DMS 273 (cell line): ENCODE data around the gene SELENOO.
A peak's percentile ranks its signal among the peaks of the same experiment; 100 is the strongest.
"Not testable (repeated sequence)": the region's sequence is repeated elsewhere in the genome, so short reads cannot be mapped to it uniquely, and the experiment has no call there.

Source experiments
- DNase-seq: peaks from one replicate; lab custom pipeline; 2025; ENCODE audit not compliant: unreplicated experiment; lab: John Stamatoyannopoulos, UW

The SELENOO gene, protein sequence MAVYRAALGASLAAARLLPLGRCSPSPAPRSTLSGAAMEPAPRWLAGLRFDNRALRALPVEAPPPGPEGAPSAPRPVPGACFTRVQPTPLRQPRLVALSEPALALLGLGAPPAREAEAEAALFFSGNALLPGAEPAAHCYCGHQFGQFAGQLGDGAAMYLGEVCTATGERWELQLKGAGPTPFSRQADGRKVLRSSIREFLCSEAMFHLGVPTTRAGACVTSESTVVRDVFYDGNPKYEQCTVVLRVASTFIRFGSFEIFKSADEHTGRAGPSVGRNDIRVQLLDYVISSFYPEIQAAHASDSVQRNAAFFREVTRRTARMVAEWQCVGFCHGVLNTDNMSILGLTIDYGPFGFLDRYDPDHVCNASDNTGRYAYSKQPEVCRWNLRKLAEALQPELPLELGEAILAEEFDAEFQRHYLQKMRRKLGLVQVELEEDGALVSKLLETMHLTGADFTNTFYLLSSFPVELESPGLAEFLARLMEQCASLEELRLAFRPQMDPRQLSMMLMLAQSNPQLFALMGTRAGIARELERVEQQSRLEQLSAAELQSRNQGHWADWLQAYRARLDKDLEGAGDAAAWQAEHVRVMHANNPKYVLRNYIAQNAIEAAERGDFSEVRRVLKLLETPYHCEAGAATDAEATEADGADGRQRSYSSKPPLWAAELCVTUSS

DNA sequence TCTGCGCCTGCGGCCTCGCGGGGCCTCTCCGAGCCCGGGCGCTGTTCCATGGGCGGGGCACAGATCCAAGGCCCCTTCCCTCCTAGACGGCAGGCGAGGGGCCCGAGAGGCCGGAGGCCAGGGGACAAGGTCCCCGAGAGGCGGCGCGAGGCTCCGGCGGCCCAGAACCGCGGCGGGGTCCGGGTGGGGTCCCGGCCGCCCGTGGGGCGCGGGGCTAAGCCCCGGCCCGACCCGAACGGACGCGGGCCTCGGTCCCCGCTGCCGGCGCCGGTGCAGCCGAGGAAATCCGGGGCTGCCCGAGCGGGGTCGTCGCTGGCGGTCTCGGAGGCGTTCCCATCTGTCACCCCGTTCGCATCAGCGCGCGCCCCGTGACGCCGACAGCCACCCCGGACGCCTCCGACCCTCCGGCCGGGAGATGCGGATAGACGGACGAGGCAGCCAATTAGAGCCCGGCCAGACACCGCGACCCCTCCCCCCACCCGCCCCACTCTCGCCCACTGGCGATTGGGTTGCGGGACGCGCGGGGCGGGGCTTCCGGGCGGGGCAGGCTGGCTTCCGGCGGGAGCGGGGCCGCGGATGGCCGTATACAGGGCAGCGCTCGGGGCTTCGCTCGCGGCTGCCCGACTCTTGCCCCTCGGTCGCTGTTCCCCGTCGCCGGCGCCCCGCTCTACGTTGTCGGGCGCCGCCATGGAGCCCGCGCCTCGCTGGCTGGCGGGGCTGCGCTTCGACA, at the start of gene SELENOO:
SELENOO (plus strand) TSS at position 551 of the 730 bp plus-strand sequence; CDS start at position 577, 26 bp downstream.
- DNase-seq: peak; percentile 90

DNA sequence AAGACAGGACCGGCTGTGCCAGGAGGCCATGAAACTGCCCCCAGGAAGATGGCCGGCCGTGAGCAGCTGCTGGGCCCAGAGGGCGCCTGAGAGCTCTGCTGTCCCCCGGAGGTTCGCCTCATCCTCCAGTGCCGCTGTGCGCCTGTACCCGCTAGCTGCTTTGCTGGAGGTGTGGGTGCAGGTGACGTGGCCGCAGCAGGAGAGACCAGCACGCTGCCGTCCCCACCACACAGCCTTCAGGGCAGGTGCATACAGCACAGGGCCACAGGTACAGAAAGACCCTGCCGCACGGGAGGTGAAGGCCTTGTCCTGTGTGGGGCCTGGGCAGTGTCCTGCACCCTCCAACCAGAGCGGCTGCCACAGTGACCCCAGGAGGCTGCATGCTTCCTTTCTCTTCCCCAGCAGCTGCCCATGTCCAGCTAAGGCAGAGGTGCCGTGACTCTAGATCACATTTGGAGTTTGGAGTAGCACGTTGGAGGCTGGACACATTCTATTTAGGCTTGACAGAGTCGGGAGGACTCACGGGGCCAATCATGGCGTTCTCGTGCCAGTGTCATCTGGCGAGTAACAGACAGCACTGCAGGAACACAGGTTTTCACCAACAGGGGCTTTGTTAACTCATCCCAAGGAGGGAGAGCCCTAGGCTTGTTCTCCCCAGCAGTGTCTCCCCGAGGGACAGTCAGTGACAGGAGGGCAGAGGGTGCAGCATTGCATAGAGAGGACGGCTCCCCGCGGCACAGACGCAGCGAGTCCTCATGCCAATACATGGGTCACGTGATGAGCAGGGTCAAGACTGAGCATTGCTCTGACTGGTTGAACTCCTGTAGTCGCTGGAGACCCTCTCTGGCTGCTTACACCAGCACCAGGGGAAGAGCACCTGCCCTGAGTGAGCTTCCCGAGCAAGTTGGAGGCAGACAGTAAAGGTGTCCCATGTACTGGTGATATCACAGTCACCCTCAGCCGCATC, 49.0 kb upstream of the SELENOO start:
- no peak for DNase-seq

DNA sequence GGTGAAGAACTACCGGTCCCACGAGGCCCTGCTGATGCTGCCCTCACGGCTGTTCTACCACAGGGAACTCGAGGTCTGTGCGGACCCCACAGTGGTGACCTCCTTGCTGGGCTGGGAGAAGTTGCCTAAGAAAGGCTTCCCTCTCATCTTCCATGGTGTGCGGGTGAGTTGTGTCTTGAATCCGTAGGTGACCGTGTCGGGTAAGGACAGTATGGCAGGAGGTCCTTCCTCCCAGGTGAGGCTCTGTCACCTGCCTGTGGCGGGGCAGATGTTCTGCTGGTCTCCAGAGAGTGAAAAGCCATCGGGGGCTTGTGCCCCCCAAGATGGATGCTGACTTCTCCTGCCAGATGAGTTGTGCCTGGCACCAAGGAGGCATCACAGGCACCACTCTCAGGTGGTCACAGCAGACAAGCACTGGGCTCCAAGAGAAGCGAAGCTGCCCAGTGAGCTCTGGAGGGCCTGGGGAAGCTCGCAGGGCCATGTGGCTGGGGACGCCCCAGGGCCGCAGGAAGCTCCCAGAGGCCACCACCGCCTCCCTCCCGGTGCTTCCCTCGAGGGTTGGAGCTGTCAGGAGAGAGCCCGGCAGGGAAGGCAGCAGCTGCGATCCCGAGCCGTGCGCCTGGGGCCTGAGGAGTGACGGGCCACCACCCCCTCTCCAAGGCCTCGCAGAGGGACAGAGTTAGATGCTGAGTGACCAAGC, 47.6 kb upstream of the SELENOO start:
- no peak for DNase-seq

DNA sequence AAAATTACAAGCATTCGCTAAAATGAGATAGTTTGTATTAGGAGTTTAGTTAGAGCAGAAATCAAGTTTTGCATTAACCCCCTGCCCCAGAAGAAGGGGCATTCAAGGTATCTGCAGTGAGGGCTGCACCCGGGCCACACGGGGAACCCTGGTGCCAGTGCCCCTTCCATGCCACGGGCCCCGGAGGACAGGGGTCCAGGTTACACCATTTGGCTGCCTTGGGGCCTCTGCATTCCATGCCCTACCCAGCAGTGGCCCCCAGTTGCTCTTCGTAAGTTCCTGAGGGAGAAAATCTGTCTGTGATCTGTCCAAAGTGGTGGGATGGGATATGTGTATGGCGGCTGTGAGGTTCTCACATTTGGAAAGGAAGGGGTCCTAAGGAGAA, 47.1 kb upstream of the SELENOO start:
- no peak for DNase-seq

DNA sequence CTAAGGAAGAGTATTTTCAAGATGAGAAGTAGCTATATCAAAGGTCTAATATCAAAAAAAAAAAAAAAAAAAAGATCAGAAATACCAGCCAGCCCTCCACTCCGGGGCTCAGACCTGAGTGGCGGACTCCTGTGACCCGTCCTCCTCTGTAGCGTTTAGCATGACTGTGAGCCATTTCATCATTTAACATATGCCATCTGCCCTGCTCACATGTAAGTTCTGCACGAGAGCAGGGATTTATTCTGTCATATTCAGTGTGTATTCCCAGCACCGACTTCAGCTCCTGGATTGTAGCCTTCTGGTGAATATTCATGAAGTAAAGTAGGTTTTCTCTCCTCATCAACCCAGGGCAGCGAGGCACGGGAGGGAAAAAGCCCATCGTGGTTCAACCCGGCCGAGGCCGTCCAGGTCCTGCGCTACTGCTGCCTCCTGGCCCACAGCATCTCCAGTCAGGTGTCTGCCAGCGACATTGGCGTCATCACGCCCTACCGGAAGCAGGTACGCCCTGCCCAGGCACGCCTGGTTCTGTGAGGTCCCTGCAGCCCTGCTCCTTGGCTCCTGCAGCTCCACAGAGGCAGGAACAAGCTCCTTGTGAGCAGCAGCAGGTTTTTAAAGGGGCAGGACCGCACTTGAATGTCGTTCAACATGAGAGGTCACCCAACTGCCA, 43.0 kb upstream of the SELENOO start:
- DNase-seq: no peak

DNA sequence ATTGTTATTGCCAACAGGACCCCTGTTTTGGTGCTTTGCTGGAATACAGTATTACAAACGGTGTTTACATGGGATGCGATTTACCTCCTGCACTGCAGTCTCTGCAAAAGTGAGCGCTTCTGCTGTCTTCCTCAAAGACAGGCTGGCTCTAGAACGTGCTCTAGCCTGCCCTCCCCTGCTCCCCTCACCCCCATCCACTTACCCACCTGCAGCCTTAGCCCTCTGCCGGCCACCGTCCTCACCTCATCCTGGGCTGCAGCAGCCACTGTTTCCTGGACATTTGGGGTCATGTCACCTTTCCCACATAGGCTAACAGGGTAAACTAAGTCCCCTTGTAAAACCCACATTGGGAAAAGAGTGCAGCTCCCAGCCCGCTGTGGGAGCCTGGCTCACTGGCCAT, 39.9 kb upstream of the SELENOO start:
- no peak for DNase-seq

DNA sequence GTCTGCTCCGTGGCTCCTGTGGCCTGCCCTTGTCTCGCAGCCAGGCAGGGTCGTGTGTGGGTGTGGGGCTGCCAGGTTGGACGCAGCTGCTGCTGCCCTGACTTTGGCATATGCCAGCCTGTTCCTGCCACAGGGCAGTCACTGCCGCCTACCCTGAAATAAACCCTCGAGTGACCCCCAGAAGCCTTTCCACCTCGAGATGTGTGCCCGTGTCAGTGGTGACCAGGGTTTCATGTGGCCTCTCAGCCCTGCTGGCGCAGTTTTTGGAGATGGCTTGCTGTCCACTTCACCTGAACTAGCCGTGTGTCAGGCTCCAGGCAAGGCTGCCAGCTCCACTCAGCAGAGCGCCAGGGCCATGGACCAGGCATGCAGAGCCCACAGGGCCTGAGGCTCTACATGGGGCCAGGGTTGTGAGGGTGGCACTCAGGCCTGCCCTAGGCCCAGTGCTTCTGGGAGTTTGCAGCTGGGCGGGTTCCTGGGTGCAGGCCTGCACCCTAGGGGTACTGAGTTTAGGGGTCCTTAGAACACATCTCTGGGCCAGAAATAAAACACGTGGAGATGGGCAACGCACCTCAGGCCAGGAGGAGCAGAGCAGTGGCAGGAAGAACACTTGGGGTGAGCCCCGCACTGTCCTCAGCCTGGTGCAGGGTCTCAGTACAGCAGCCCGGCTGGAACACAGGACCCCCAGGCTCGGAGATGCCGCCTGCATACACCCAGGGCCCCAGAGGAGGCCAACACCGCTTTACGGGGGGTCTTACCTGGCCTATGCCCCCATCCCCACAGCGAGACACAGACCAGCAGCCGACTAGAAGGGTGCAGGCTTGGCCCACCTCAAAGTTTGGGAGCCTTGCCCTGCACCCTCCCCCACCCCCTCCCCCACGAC, 39.1 kb upstream of the SELENOO start:
- DNase-seq: no peak

DNA sequence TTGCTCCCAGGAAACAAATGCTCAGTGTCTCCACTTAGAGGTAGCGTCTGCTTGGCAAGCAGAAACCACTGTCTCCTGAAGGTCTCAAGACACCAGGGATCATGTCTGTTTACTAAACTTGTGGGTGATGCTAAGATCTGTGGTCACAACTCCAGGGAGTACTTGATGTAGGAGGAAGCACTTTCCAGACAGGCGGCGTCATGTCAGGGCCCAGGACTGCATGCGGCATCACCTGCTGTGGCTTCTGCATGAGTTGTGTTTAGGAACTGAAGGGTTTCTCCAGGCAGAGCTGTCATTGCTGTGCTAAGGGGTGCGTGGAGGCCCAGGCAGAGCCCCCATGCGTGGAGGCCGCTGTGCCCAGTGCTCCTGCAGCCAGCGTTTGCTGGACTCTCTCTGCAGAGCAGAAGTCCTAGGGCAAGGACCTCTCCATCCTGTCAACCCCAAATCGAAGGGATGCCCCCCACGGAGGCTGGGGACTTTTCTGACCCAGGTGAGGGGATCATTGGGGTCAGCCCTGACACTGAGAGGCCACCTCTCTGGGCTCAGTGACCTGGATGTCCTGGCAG, 38.3 kb upstream of the SELENOO start:
- no peak for DNase-seq

DNA sequence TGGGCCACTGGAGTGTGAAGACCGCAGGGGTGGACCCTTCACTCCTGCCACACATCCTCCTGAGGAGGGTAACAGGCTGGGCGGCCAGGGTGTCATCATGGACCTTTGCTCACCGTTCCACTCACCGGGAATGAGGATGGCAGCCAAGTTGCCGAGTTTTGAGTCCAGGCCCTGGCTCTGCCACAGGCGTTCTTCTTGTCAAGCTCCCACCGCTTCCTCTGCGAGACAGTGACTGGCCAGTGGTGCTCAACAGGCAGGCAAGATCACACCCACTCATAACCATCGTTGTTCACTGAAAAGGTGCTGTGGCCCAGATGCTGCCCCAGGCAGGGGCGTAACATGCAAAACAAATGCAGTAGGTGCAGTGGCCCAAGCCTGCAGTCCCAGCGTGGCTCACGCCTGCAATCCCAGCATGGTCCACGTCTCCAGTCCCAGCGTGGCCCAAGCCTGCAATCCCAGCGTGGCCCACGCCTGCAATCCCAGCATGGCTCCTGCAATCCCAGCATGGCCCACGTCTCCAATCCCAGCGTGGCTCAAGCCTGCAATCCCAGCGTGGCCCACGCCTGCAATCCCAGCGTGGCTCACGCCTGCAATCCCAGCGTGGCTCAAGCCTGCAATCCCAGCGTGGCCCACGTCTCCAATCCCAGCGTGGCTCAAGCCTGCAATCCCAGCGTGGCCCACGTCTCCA, 35.2 kb upstream of the SELENOO start:
- DNase-seq: no peak

DNA sequence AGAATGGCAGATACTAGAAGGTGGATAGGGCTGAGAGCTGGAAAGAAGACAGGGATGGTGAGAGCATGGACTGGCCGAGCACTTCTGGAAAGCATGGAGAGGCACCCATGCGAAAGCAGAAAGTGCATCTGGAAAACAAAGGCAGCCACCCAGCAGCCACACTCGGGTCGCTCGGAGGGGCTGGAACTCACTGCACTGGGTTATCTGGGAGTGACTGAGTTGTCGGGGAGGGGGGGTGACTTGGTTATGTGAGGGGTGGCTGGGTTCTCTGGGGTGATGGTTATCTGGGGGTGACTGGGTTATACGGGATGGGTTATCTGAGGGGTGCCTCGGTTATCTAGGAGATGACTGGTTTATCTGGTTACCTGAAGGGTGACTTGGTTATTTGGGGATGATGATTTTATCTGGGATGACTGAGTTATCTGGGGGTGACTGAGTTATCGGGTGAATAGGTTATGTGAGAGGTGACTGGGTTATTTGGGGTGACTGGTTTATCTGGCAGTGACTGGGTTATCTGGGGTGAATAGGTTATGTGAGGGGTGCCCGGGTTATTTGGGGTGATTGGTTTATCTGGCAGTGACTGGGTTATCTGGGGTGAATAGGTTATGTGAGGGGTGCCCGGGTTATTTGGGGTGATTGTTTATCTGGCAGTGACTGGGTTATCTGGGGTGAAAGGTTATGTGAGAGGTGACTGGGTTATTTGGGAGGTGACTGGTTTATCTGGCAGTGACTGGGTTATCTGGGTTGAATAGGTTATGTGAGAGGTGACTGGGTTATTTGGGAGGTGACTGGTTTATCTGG, 32.9 kb upstream of the SELENOO start:
- DNase-seq: no peak

DNA sequence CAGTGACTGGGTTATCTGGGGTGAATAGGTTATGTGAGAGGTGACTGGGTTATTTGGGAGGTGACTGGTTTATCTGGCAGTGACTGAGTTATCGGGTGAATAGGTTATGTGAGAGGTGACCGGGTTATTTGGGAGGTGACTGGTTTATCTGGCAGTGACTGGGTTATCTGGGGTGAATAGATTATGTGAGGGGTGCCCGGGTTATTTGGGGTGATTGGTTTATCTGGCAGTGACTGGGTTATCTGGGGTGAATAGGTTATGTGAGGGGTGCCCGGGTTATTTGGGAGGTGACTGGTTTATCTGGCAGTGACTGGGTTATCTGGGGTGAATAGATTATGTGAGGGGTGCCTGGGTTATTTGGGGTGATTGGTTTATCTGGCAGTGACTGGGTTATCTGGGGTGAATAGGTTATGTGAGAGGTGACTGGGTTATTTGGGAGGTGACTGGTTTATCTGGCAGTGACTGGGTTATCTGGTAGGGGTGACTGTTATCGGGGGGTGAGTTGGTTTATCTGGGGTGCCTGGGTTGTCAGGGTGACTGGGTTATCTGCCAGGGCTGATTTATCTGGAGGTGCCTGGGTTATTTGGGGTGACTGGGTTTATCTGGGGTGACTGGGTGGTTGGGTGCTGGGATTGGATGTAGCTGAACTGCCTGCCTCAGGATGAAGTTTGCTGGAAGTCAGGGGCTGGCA, 32.2 kb upstream of the SELENOO start:
- not testable (repeated sequence) for DNase-seq

DNA sequence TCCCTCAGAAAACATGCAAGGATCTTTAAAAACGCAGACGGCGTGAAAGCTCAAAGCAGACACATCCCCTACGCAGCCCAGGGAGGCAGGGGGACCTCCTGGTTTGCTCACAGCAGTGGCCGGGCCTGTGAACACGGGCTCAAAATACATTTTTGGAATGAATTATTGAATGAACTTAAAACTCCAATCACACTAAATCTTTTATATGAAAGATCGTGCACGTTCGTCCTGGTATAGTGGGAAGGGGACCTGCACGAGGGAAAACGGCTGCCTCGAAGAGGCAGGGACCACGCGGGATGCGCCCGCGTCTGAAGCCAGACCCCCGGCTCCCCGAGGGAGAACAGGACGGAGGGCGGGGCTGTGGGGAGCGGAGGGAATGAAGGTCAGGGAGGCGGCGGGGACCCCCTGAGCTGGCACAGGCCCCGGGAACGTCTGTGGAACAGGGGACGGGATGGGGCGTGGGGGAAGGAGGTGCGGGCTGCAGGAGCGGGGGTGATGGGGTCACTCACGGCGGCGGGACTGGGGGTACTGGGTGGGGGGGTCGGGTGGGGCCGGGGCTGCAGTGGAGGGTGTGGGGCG, 31.5 kb upstream of the SELENOO start:
- DNase-seq: no peak

DNA sequence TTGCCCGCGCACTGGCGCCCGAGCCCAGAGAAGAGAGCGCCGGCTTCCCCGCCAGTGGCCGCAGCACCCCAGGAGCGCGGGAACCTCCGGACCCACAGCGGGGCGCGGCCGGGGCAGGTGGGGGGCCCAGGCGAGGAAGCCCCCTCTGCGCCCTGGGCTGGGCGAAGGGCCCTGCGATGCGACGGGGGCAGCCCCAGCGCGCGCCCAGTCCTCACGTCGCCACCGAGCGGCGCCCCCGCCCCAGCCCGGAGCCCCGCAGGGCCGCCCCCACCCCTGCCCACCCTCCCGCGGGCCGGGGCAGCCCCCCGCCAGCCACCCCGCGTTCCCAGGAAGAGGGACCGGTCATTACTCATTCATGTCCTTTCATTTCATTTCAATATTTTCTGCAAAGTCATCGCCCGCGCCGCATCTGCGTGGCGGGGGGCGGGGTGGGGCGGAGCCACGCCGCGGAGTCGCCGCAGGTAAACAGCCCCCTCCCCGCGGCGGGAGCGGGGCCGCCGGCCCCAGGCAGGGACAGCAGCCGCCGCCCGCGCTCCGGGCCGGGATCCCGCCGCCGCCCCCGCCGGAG, 31.0 kb upstream of the SELENOO start:
- no peak for DNase-seq

DNA sequence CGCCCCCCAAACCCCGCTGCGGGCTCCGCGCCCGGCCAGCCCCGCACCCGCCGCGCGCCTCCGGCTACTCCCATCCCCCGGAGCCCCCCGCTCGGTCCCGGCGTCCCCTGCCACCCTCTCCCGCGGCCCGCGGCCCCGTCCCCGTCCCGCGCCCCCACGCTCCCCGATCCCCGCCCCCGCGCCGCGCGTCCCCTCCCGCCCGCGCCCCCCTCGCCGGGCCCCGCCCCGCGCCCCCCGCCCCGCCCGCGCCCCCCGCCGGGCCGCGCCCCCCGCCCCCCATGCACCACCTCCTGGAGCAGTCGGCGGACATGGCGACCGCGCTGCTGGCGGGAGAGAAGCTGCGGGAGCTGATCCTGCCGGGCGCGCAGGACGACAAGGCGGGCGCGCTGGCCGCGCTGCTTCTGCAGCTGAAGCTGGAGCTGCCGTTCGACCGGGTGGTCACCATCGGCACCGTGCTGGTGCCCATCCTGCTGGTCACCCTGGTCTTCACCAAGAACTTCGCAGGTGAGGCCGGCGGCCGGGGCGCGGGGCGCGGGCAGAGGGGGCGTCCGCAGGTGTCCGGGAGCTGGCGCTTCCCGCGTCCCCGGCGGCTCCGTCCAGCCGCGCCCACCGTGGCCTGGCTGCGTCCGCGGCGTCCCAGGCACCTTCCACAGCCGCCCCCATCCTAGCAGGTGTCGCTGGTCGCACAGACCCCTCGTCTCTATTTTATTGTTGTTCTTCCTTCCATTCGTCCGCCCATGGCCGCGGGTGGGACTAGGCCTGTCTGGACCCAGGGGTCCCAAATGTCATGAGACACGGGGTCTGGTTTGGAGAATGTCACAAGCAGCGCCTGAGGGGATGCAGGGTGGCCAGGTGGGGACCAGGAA, 30.1 kb upstream of the SELENOO start, which contains the start of gene PANX2:
PANX2 (plus strand) TSS at position 279 of the 866 bp plus-strand sequence; CDS start at position 279, 0 bp downstream.
- DNase-seq: peak; percentile 22
